DND-41 (cell line): ENCODE measurements around the gene UNC13C.

Source experiments
- EZH2 ChIP-seq: IDR thresholded peaks from 3 replicates; pipeline ENCODE4 v1.6.1; 2012; ENCODE audit warnings: borderline replicate concordance, low read depth, mild to moderate bottlenecking, moderate library complexity, low read length, inconsistent platforms; ENCODE audit not compliant: severe bottlenecking
- TF ChIP-seq, protein P1 (sequence below): IDR thresholded peaks from 2 replicates; pipeline ENCODE4 v1.5.1; 2012; ENCODE audit warnings: borderline replicate concordance, low read length, moderate library complexity, mild to moderate bottlenecking; ENCODE audit not compliant: poor library complexity, severe bottlenecking; ENCODE audit errors: extremely low read depth

DNA sequence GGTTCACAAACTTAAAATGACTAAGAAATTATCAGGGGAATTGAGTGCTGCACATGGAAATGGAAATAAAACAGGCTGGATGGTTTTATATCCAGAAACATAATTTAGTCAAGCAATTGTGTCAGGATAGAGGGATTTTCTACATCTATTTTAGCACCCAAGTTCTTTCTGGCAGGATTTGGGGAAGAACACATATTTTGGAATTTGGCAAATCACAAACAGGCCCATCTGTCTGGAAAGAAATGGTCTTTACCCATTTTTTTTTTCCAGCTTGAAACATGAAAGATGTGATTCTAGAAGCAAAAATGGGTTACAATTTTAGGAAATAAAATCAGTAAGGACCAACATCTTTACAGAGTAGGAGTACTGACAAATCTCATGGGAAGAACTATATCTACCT lies 14.4 kb upstream of the UNC13C start:
- TF ChIP-seq, protein P1, sequence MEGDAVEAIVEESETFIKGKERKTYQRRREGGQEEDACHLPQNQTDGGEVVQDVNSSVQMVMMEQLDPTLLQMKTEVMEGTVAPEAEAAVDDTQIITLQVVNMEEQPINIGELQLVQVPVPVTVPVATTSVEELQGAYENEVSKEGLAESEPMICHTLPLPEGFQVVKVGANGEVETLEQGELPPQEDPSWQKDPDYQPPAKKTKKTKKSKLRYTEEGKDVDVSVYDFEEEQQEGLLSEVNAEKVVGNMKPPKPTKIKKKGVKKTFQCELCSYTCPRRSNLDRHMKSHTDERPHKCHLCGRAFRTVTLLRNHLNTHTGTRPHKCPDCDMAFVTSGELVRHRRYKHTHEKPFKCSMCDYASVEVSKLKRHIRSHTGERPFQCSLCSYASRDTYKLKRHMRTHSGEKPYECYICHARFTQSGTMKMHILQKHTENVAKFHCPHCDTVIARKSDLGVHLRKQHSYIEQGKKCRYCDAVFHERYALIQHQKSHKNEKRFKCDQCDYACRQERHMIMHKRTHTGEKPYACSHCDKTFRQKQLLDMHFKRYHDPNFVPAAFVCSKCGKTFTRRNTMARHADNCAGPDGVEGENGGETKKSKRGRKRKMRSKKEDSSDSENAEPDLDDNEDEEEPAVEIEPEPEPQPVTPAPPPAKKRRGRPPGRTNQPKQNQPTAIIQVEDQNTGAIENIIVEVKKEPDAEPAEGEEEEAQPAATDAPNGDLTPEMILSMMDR, result no peak
- TF ChIP-seq EZH2, result no peak
